CD14-positive monocyte (primary cell): Measurements from ENCODE around the gene FAM20C. TPM values are rescaled to one million over a fixed set of nuclear protein-coding genes. Genes with fewer than 3 reads are reported as not detected.

Experiments used
- DNase-seq, 3 donors: peaks; one replicate each; pipeline ENCODE4 v3.0.0-alpha.2; 2011 to 2022
- H2AFZ ChIP-seq: 2 replicates; pipeline ENCODE4 v1.6.0; 2012; ENCODE audit warnings: mild to moderate bottlenecking, low read depth, low read length, inconsistent platforms; ENCODE audit not compliant: insufficient read depth, poor library complexity, severe bottlenecking
- H3K27ac ChIP-seq, 2 donors: 1 replicate in 1 of 2; 2 replicates in 1 of 2; pipeline ENCODE4 v1.5.1; 2012 to 2013; ENCODE audit warnings: low read length in 2 of 2, control low read depth in 1 of 2, inconsistent platforms in 1 of 2, low read depth in 1 of 2, mild to moderate bottlenecking in 1 of 2
- H3K27me3 ChIP-seq, 2 donors: one replicate each; pipeline versions ENCODE4 v1.6.0 to v1.6.1; 2011 to 2013; ENCODE audit warnings: low read length in 2 of 2; ENCODE audit not compliant: control insufficient read depth in 2 of 2, insufficient read depth in 2 of 2
- H3K36me3 ChIP-seq, 2 donors: replicated peaks in 1 of 2; 1 replicate in 1 of 2; 2 replicates in 1 of 2; pipeline versions ENCODE4 v1.5.1 to v1.6.1; 2012 to 2013; ENCODE audit warnings: low read length in 2 of 2, control low read depth in 1 of 2, inconsistent platforms in 1 of 2, mild to moderate bottlenecking in 1 of 2; ENCODE audit not compliant: insufficient read depth in 2 of 2, control insufficient read depth in 1 of 2
- H3K4me1 ChIP-seq, 2 donors: 1 replicate in 1 of 2; 2 replicates in 1 of 2; pipeline versions ENCODE4 v1.5.1 to v1.6.1; 2012 to 2013; ENCODE audit warnings: low read length in 2 of 2, control low read depth in 1 of 2, inconsistent platforms in 1 of 2, mild to moderate bottlenecking in 1 of 2, moderate library complexity in 1 of 2; ENCODE audit not compliant: insufficient read depth in 2 of 2, control insufficient read depth in 1 of 2
- H3K4me2 ChIP-seq: replicated peaks from 2 replicates; pipeline ENCODE3; 2012; ENCODE audit warnings: low read length, moderate library complexity, mild to moderate bottlenecking; ENCODE audit not compliant: poor library complexity, severe bottlenecking; ENCODE audit errors: extremely low read depth
- H3K4me3 ChIP-seq, 3 experiments: fragments of 200-600 bp in 1 of 3; sonication (generic) in 1 of 3; replicated peaks in 1 of 3; 1 replicate in 2 of 3; 2 replicates in 1 of 3; pipeline ENCODE4 v1.5.1; 2011 to 2013; ENCODE audit warnings: low read length in 3 of 3, mild to moderate bottlenecking in 3 of 3, control low read depth in 2 of 3, low read depth in 2 of 3, inconsistent platforms in 1 of 3, moderate library complexity in 1 of 3
- H3K79me2 ChIP-seq: 2 replicates; pipeline ENCODE4 v1.6.0; 2012; ENCODE audit warnings: mild to moderate bottlenecking, control low read depth, inconsistent platforms, low read length, moderate library complexity; ENCODE audit not compliant: insufficient read depth
- H3K9ac ChIP-seq: 2 replicates; pipeline ENCODE4 v1.6.0; 2017; ENCODE audit warnings: low read length, mild to moderate bottlenecking; ENCODE audit not compliant: insufficient read depth, poor library complexity, severe bottlenecking
- H3K9me3 ChIP-seq, 2 donors: replicated peaks in 1 of 2; 1 replicate in 1 of 2; 2 replicates in 1 of 2; pipeline versions ENCODE4 v1.5.1 to v1.6.1; 2012 to 2013; ENCODE audit warnings: low read length in 2 of 2, control low read depth in 1 of 2; ENCODE audit not compliant: control insufficient read depth in 1 of 2, insufficient read depth in 1 of 2
- H4K20me1 ChIP-seq: 2 replicates; pipeline ENCODE4 v1.6.0; 2012; ENCODE audit warnings: mild to moderate bottlenecking, low read length, control low read depth, moderate library complexity; ENCODE audit not compliant: insufficient read depth
- H3K27ac Mint-ChIP-seq, 7 donors: one replicate each; pipeline ENCODE4 v1.8.0; 2020; ENCODE audit warnings: mild to moderate bottlenecking in 7 of 7, mixed read lengths in 7 of 7, moderate library complexity in 6 of 7, inconsistent platforms in 2 of 7
- H3K27me3 Mint-ChIP-seq, 3 donors: one replicate each; pipeline ENCODE4 v1.8.0; 2021 to 2022; ENCODE audit warnings: low read depth in 3 of 3, mild to moderate bottlenecking in 3 of 3, mixed read lengths in 3 of 3, moderate library complexity in 3 of 3, inconsistent platforms in 1 of 3
- H3K36me3 Mint-ChIP-seq, 2 donors: one replicate each; pipeline ENCODE4 v1.8.0; 2020; ENCODE audit warnings: mixed read lengths in 2 of 2, inconsistent platforms in 1 of 2, mild to moderate bottlenecking in 1 of 2
- H3K4me1 Mint-ChIP-seq: one replicate; pipeline ENCODE4 v1.8.0; 2020; ENCODE audit warnings: mild to moderate bottlenecking, mixed read lengths
- H3K4me3 Mint-ChIP-seq, 2 donors: one replicate each; pipeline ENCODE4 v1.8.0; 2020; ENCODE audit warnings: mild to moderate bottlenecking in 2 of 2, mixed read lengths in 2 of 2, moderate library complexity in 1 of 2
- H3K9me3 Mint-ChIP-seq, 7 donors: one replicate each; pipeline ENCODE4 v1.8.0; 2020 to 2022; ENCODE audit warnings: mixed read lengths in 7 of 7, mild to moderate bottlenecking in 6 of 7, moderate library complexity in 6 of 7, inconsistent platforms in 2 of 7
- WGBS: methylation state at CpG from one replicate; pipeline ENCODE4 v1.1.5; 2013; ENCODE audit warnings: missing lambda C conversion rate; ENCODE audit not compliant: insufficient coverage; 5-methylcytosine and 5-hydroxymethylcytosine counted together
- intact Hi-C, 2 donors: fragments of 100-400 bp; cut with micrococcal nuclease; formaldehyde crosslinking; loops; one replicate each; pipeline versions ENCODE4 v1.15.0 to v1.15.1; 2023
- polyA plus RNA-seq, 3 donors: library from polyadenylated mRNA; depleted of rRNA in 1 of 3; unstranded in 2 of 3; stranded (reverse) in 1 of 3; fragments of 300-500 nt in 2 of 3; fragments of >200 nt in 1 of 3; fragmentation: Illumina TruSeq in 2 of 3; gene quantifications; 1 replicate in 2 of 3; 2 replicates in 1 of 3; pipeline ENCODE4 v1.2.3, GENCODE V29; 2012 to 2021
- TF ChIP-seq, protein P1 (sequence below): fragments of 200-600 bp; IDR thresholded peaks from one replicate; pipeline ENCODE4 v1.8.0; 2022; ENCODE audit warnings: antibody characterized with exemption, mild to moderate bottlenecking

The FAM20C gene
- polyA plus RNA-seq, 3 donors, result 1.2 to 32.2 (median 1.5) TPM

DNA sequence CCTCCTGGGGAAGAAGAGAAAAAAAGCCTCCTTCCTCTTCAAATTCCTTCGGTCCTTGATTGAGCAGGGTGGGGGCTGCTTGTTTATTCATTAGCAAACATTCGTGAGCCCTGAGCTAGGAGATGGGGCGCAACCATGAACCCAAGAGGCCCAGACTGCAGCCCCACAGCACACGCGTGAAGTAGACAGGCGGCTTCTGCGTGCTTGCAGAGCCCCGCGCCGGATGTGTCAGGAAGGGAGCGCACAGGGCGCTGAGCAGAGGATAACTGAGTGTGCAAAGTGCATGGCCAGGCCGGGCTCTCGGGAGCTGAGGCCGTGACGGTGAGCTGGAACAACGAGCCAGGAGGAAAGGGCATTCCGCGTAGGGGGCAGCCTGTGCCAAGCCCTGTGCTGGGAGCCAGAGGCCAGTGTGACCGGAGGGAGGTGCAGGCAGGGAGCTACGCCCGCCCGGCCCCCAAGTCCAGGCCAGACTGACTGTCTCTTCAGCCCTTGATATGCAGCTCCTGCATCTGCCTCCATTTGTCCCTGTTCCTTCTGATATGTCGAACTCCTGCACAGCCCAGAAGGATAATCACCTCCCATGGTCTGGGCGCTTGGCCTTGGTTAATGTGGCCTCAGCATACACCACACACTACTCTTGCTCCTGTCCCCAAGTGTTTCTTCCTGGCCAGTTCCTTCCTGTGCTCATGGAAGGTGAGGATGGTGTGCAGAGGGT is 102.2 kb downstream of the FAM20C start:
- intact Hi-C loops, result no loop called here
- no peak overlapping the region for H3K4me3 ChIP-seq
- H3K36me3 ChIP-seq, result no peaks in the 10 kb centered on the region
- no peak overlapping the region for H3K27ac ChIP-seq
- H2AFZ ChIP-seq, result no peak overlapping the region
- no peak overlapping the region for H3K4me2 ChIP-seq
- H4K20me1 ChIP-seq, result no peaks in the 10 kb centered on the region
- H3K27me3 Mint-ChIP-seq, result peaks cover 23 to 50% (median 33%) of the 10 kb centered on the region in 3 donors
- TF ChIP-seq, protein P1, sequence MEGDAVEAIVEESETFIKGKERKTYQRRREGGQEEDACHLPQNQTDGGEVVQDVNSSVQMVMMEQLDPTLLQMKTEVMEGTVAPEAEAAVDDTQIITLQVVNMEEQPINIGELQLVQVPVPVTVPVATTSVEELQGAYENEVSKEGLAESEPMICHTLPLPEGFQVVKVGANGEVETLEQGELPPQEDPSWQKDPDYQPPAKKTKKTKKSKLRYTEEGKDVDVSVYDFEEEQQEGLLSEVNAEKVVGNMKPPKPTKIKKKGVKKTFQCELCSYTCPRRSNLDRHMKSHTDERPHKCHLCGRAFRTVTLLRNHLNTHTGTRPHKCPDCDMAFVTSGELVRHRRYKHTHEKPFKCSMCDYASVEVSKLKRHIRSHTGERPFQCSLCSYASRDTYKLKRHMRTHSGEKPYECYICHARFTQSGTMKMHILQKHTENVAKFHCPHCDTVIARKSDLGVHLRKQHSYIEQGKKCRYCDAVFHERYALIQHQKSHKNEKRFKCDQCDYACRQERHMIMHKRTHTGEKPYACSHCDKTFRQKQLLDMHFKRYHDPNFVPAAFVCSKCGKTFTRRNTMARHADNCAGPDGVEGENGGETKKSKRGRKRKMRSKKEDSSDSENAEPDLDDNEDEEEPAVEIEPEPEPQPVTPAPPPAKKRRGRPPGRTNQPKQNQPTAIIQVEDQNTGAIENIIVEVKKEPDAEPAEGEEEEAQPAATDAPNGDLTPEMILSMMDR, result no peak
- no peak for DNase-seq
- H3K36me3 Mint-ChIP-seq, result no peaks in the 10 kb centered on the region
- no peaks in the 10 kb centered on the region for H3K9me3 ChIP-seq
- H3K9ac ChIP-seq, result no peak overlapping the region
- peaks cover 11 to 25% of the 10 kb centered on the region in 2 donors for H3K27me3 ChIP-seq
- H3K4me1 Mint-ChIP-seq, result no peaks in the 10 kb centered on the region
- H3K79me2 ChIP-seq, result no peaks in the 10 kb centered on the region
- H3K27ac Mint-ChIP-seq, result no peak overlapping the region
- H3K4me3 Mint-ChIP-seq, result peak overlapping the region in 1 of 2 donors; percentile 9
- 91% methylated on average over 21 of the region's 25 CpGs for WGBS
- H3K9me3 Mint-ChIP-seq, result peaks cover 0 to 4% (median 0%) of the 10 kb centered on the region in 7 donors
- H3K4me1 ChIP-seq, result no peaks in the 10 kb centered on the region

DNA sequence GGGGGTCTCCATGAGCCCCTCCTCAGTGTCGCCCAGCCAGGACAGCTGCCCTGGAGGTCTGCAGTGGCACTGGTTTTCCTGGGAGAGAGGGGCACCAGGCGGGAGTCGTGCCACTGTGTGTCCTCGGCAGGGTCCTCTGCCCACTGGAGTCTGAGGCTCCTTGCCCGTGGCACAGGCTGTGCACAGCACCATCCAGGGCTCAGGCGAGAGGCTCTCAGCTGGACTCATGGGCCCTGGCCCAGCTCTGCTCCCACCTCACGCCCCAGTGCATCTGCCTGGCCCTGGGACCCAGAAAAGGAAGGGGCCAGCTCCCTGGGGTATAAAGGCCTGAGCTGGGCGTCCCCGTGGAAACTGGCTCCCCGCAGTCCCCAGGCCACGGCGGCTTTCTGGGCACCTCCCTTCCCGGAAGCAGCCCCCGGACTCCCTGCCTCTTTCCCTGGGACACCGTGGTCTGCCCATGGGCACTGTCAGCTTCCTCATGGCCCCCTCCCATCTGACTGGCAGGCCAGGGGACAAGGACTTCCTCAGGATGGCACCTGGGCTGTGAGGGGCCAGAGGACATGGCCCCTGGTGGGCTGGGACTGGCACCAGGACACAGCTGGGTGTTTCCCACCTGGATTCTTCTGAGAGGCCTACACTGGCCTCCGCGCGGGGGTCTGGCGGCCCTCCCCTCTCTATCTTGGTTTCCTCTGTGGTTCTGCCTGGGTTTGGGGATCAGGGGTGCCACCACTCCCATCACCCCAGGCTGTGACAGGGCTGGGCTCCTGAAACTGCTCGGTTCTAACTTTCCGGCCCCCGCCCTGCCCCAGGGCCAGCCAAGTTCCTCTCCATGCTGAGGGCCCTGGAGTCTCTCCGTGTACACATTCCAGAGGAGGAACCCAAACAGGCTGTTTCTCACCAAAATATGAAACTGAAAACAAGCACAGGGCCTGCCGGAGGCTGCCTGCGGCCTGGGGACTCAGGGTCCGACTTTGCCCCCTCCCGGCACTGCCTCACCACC is 103.1 kb downstream of the FAM20C start:
- Histone ChIP-seq H2AFZ (no peak overlapping the region), H3K4me1 (no peaks in the 10 kb centered on the region), H3K79me2 (no peaks in the 10 kb centered on the region), H3K4me2 (no peak overlapping the region), H3K4me3 (no peak overlapping the region), H3K27me3 (peaks cover 5 to 17% of the 10 kb centered on the region in 2 donors), H3K36me3 (no peaks in the 10 kb centered on the region), H3K9ac (no peak overlapping the region), H3K9me3 (no peaks in the 10 kb centered on the region), H4K20me1 (no peaks in the 10 kb centered on the region), H3K27ac (no peak overlapping the region)
- Mint-ChIP-seq H3K9me3 (peaks cover 0 to 4% (median 0%) of the 10 kb centered on the region in 7 donors), H3K4me3 (peak overlapping the region in 1 of 2 donors; percentile 9), H3K27me3 (peaks cover 23 to 42% (median 26%) of the 10 kb centered on the region in 3 donors), H3K36me3 (no peaks in the 10 kb centered on the region), H3K4me1 (no peaks in the 10 kb centered on the region), H3K27ac (no peak overlapping the region)
- 86% methylated on average over 25 of the region's 27 CpGs for WGBS
- intact Hi-C loops, result no loop called here
- DNase-seq, result no peak
- TF ChIP-seq, protein P1, result no peak
